ENCODE results near the gene IGSF22.

DNA sequence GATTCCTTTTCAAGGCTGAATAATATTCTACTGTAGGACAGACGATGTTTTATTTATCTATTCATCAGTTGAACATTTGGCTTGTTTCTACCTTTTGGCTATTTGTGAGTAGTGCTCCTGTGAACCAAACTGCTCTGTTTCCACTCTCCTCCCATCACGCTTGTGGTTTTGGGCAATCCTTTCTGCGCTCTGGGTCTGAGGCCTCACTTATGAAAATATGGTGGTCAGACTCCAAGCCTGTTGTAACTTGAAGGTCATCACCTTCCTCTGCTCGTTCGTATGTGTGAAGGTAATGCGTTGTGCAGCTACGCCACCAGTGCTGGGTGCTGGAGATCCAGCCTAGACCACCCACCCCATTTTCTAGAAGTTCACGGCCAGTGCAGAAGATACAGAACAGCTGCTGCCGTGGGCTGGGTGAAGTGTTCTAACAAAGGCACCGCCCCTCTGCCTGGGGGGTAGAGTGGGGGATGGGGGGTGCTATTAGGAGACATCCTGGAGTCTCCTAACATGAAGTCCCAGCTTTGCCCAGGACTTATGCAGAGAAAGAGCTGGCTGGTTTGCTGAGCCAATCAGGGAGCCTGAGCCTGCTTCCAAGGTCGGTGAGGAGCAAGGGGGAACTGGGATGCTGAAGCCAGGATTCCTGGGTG, 44.6 kb upstream of the IGSF22 start:
- TF ChIP-seq REST (IDR thresholded peaks at IDR 0.05; ENCODE audit: insufficient read depth in 1 of 2, low read depth in 2 of 2, low read length in 2 of 2), result no peak
- TF ChIP-seq POLR2AphosphoS5 (IDR thresholded peaks at IDR 0.05; ENCODE audit: low read depth, low read length), result no peak
